AG04449 (cell line): ENCODE results near the gene NDUFB2.
"Not testable (repeated sequence)": the region's sequence is repeated elsewhere in the genome, so short reads cannot be mapped to it uniquely, and the experiment has no call there.

Experiments used
- CTCF ChIA-PET: fragments of 350-600 bp; formaldehyde crosslinking; extraction: SDS; loops from one replicate; lab custom pipeline; 2021; ENCODE audit warnings: antibody characterized with exemption; lab: Yijun Ruan, JAX
- POLR2A ChIA-PET: fragments of 400-600, 350-600 bp; formaldehyde crosslinking; extraction: SDS; loops from one replicate; lab custom pipeline; 2020; ENCODE audit warnings: antibody characterized with exemption, inconsistent platforms; lab: Yijun Ruan, JAX
- DNase-seq: peaks from one replicate; pipeline ENCODE4 v3.0.0-alpha.2; 2010; ENCODE audit warnings: low read depth, low spot score
- H3K4me3 ChIP-seq: 2 replicates; pipeline ENCODE4 v1.5.1; 2011; ENCODE audit warnings: low read depth, mild to moderate bottlenecking, control low read depth, low read length
- CTCF ChIP-seq: IDR thresholded peaks from one replicate; pipeline ENCODE4 v1.5.1; 2011; ENCODE audit warnings: mild to moderate bottlenecking, moderate library complexity, low read length, control low read depth, inconsistent platforms; ENCODE audit not compliant: insufficient read depth; ENCODE audit errors: missing control alignments

The NDUFB2 gene

GRCh38 chr7:140698477-140698876 lies 2.0 kb downstream of the NDUFB2 start:
- no peak for DNase-seq
- CTCF ChIA-PET: interaction anchor here (1.1 to 1.6 kb wide), 2 partner anchors 24 to 314 kb away, joined by 3 to 4 read pairs; no protein-coding TSS in a partner anchor
- TF ChIP-seq CTCF: no peak
- POLR2A ChIA-PET: no interaction called here
- no peak overlapping the region; the same call in 1 of the 2 replicates for H3K4me3 ChIP-seq

- POLR2A ChIA-PET: interaction anchor here (0.6 kb wide), 1 partner anchor 22 kb away, joined by 4 read pairs; no protein-coding TSS in a partner anchor
- no peak for DNase-seq
- no peak for TF ChIP-seq CTCF
- H3K4me3 ChIP-seq: no peak overlapping the region
- CTCF ChIA-PET: interaction anchor here (0.7 to 1.1 kb wide), 2 partner anchors 20 to 23 kb away, joined by 3 read pairs; no protein-coding TSS in a partner anchor
Observed at GRCh38 chr7:140702774-140703173, 6.3 kb downstream of the NDUFB2 start.

- CTCF ChIA-PET: no interaction called here
- DNase-seq: no peak
- no peak overlapping the region for H3K4me3 ChIP-seq
- POLR2A ChIA-PET: no interaction called here
- no peak for TF ChIP-seq CTCF
Observed at GRCh38 chr7:140704205-140704604, 7.7 kb downstream of the NDUFB2 start.

- ChIA-PET POLR2A (no interaction called here), CTCF (interaction anchor here (1.5 kb wide), 1 partner anchor 19 kb away, joined by 3 read pairs; no protein-coding TSS in a partner anchor)
- no peak for DNase-seq
- no peak overlapping the region for H3K4me3 ChIP-seq
- no peak for TF ChIP-seq CTCF
Observed at GRCh38 chr7:140707132-140707531, 10.6 kb downstream of the NDUFB2 start.

- POLR2A ChIA-PET, DNase-seq, CTCF ChIA-PET, H3K4me3 ChIP-seq: not testable (repeated sequence)
Observed at GRCh38 chr7:140708764-140709163, 12.3 kb downstream of the NDUFB2 start.

GRCh38 chr7:140712392-140712791 lies 15.9 kb downstream of the NDUFB2 start:
- H3K4me3 ChIP-seq, POLR2A ChIA-PET, CTCF ChIA-PET, DNase-seq: not testable (repeated sequence)

GRCh38 chr7:140714331-140715040 lies 18.0 kb downstream of the NDUFB2 start:
- TF ChIP-seq CTCF: no peak
- ChIA-PET POLR2A (no interaction called here), CTCF (no interaction called here)

More at GRCh38 chr7:140714331-140715040, 18.0 kb downstream of the NDUFB2 start:
- DNase-seq: no peak
- H3K4me3 ChIP-seq: no peak overlapping the region
